Mesodermal cell (in vitro differentiated cells): ENCODE results near the gene DERL3.

ENCODE experiments used
- H3K27ac ChIP-seq: 2 replicates; pipeline ENCODE4 v1.7.0; 2013; ENCODE audit warnings: mild to moderate bottlenecking, low read depth, low read length, moderate library complexity; ENCODE audit not compliant: severe bottlenecking
- H3K36me3 ChIP-seq: 2 replicates; pipeline ENCODE4 v1.7.1; 2013; ENCODE audit warnings: mild to moderate bottlenecking, low read length, moderate library complexity; ENCODE audit not compliant: control insufficient read depth, insufficient read depth
- H3K4me1 ChIP-seq: one replicate; pipeline ENCODE4 v1.7.1; 2013; ENCODE audit warnings: mild to moderate bottlenecking, low read length; ENCODE audit not compliant: insufficient read depth, control insufficient read depth, poor library complexity, severe bottlenecking
- H3K4me3 ChIP-seq: 2 replicates; pipeline ENCODE4 v1.7.0; 2013; ENCODE audit warnings: low read length, control low read depth, mild to moderate bottlenecking; ENCODE audit not compliant: insufficient read depth, poor library complexity, severe bottlenecking; ENCODE audit errors: extremely low read depth
- H3K9me3 ChIP-seq: 2 replicates; pipeline ENCODE4 v1.7.1; 2013; ENCODE audit warnings: mild to moderate bottlenecking, low read length, moderate library complexity; ENCODE audit not compliant: control insufficient read depth
- WGBS, 2 experiments: methylation state at CpG; one replicate each; pipeline ENCODE4 v1.1.5; 2013; ENCODE audit warnings: missing lambda C conversion rate in 2 of 2; ENCODE audit not compliant: insufficient coverage in 2 of 2; 5-methylcytosine and 5-hydroxymethylcytosine counted together

The DERL3 gene

GRCh38 chr22:23828800-23829680, 9.8 kb downstream of the DERL3 start:
- Histone ChIP-seq H3K9me3 (no peaks in the 10 kb centered on the region), H3K36me3 (peaks cover 97% of the 10 kb centered on the region), H3K27ac (no peak overlapping the region), H3K4me3 (no peak overlapping the region), H3K4me1 (peaks cover 13% of the 10 kb centered on the region)
- 92 to 95% methylated on average over 7 to 8 of the region's 10 CpGs for WGBS, 2 experiments

- peak overlapping the region; percentile 81 for H3K27ac ChIP-seq
- H3K4me1 ChIP-seq, result peaks cover 25% of the 10 kb centered on the region
- H3K4me3 ChIP-seq, result no peak overlapping the region
- H3K36me3 ChIP-seq, result peaks cover 97% of the 10 kb centered on the region
- H3K9me3 ChIP-seq, result no peaks in the 10 kb centered on the region
- WGBS, 2 experiments, result 86 to 98% methylated on average over 6 to 10 of the region's 11 CpGs
Observed at GRCh38 chr22:23827351-23827995, 11.3 kb downstream of the DERL3 start.

GRCh38 chr22:23826510-23827350, 12.1 kb downstream of the DERL3 start:
- peaks cover 25% of the 10 kb centered on the region for H3K4me1 ChIP-seq
- H3K27ac ChIP-seq, result peak overlapping the region; percentile 81
- H3K9me3 ChIP-seq, result no peaks in the 10 kb centered on the region
- no peak overlapping the region for H3K4me3 ChIP-seq
- 95 to 99% methylated on average over 13 to 15 of the region's 15 CpGs for WGBS, 2 experiments
- H3K36me3 ChIP-seq, result peaks cover 97% of the 10 kb centered on the region

DNA sequence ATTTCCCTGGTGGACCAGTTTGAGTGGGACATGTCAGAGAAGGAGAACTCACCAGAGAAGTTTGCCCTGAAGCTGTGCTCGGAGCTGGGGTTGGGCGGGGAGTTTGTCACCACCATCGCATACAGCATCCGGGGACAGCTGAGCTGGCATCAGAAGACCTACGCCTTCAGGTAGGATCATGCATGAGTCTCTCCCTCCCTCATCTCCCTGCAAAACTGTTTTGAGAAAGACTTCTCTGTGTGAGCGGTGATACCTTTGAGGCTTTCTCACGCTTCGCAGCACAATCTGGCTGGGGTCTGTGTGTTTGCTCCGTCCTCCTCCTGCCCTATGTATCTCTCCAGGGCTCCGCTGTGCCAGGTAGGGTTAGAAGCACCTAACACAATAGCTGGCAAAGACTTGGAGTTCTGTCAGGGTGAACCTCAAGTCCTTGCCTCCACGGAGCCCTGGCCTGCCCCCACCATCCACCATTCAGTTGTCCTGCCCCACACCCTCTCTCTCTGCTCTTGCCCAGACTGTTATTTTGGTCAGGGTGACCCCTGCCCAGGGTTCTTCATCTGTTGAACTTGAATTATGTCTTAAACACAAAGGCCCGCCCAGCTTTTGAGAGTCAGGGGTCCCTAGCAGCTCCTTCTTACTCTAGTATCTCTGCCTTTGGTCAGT, 13.4 kb downstream of the DERL3 start:
- WGBS, 2 experiments, result 97 to 98% methylated on average over 11 of the region's 12 CpGs

DNA sequence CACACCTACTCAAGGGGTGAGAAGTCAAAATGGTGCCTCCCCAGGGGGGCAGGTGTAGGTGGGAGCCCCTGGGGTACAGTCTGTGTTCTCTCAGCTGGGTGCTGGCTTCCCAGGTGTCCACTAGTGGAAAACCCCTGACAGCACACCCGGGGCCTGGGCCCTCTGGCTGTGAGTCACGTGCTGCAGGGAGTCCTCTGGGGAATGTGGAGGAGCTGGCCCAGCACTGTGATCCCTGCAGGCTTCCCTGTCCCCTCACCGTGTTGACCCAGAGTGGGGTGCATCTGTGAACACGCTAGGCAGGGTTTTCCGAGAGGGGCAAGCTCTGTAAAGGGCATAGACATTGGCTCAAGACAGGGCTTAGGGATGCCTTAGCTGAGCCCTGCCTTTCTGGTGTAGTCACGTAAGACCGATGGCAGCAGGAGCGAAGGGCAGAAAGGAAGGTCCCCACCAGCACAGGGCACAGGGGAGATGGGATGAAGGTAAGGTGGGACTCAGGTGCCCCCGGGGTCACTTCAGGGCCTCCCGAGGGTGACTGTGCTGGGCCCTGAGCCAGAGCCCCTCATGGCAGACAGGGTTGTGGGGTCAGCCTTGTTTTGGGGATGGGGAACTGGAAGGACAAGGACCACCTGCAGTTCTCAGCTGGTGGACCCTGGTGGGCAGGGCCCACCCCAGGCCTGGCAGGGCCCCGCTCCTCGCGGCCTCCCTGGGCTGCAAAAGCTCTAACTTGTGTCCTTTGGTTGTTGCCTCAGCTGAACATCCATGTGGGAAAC, 14.1 kb downstream of the DERL3 start:
- H3K36me3 ChIP-seq, result peaks cover 95% of the 10 kb centered on the region
- 95 to 97% methylated on average over 7 to 13 of the region's 13 CpGs for WGBS, 2 experiments
- H3K4me1 ChIP-seq, result peaks cover 25% of the 10 kb centered on the region
- H3K4me3 ChIP-seq, result no peak overlapping the region
- H3K9me3 ChIP-seq, result no peaks in the 10 kb centered on the region
- H3K27ac ChIP-seq, result no peak overlapping the region

More for the DNA sequence above, 13.4 kb downstream of the DERL3 start:
- Histone ChIP-seq H3K9me3 (no peaks in the 10 kb centered on the region), H3K4me3 (no peak overlapping the region), H3K27ac (peak overlapping the region; percentile 81), H3K4me1 (peaks cover 25% of the 10 kb centered on the region), H3K36me3 (peaks cover 95% of the 10 kb centered on the region)

DNA sequence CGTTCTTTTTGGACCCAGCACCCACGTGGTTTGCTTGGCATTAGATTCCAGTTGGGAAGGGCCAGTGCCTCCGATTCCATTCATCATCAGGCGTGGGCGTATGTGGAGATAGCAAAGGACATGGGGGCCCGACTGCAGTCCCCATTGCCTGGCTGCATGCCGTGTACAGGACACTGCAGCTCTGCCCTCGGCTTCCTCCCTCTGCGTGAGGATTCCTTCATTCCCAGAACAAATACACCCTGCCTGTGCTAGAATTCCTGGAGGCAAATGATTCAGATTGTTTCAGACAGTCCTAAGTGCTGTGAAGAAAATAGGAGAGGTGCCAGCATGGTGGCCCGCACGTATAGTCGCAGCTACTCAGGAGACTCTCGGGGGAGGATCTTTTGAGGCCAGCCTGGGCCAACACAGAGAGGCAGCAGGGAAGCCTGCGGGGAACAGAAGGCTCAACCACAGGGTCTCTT, 15.4 kb downstream of the DERL3 start:
- Histone ChIP-seq H3K4me1 (peaks cover 25% of the 10 kb centered on the region), H3K9me3 (no peaks in the 10 kb centered on the region), H3K36me3 (peaks cover 95% of the 10 kb centered on the region), H3K27ac (no peak overlapping the region), H3K4me3 (no peak overlapping the region)
- WGBS, 2 experiments, result 97 to 100% methylated on average over 13 to 14 of the region's 14 CpGs

DNA sequence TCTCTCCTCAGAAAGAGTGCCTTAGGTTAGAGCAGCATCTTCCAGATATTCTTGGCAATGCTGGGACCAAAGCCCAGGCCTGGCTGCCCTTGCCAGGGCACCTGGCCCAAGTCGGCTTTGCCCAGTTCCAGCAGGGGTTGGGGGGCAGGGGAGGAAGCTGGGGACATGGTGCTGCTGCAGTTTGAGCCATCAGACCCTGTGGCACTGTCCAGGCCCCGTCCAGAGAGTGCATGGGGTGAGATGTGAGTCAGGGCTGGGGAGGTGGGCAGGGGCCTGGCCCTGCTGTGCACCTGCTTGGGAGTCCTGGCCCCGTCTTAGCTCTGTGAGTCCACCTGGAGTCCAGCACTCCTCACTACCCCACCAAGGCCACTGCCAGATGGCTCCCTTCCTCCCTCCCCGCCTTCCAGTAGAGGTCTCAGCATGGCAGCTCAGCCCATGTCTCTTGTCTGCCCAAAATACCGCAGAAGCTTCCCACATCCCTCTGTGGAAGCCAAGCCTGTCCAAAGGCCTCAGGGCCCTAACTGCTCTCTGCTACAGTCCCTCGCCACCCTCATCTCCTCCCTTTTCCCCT, 16.6 kb downstream of the DERL3 start:
- WGBS, 2 experiments, result 95 to 97% methylated on average over 4 to 5 of the region's 6 CpGs
- no peaks in the 10 kb centered on the region for H3K9me3 ChIP-seq
- no peak overlapping the region for H3K27ac ChIP-seq
- H3K36me3 ChIP-seq, result peaks cover 95% of the 10 kb centered on the region
- H3K4me1 ChIP-seq, result peaks cover 25% of the 10 kb centered on the region
- no peak overlapping the region for H3K4me3 ChIP-seq

- no peak overlapping the region for H3K27ac ChIP-seq
- no peak overlapping the region for H3K4me3 ChIP-seq
- 70 to 78% methylated on average over 4 of the region's 4 CpGs for WGBS, 2 experiments
- peaks cover 24% of the 10 kb centered on the region for H3K4me1 ChIP-seq
- H3K36me3 ChIP-seq, result peaks cover 95% of the 10 kb centered on the region
- H3K9me3 ChIP-seq, result no peaks in the 10 kb centered on the region
Observed at GRCh38 chr22:23820748-23821211, 18.0 kb downstream of the DERL3 start.

DNA sequence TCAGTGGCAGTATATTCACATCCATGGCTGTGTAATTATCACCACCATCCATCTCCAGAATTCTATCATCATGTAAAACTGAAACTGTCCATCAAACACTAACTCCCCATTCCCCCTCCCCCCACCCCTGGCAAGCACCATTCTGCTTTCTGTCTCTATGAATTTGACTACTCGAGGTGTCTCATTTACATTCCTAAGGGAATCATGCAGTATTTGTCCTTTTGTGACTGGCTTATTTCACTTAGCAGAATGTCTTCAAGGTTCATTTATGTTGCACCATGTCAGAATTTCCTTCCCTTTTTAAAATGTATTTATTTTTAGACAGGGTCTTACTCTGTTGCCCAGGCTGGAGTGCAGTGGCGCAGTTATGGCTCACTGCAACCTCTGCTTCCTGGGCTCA, 20.3 kb downstream of the DERL3 start:
- Histone ChIP-seq H3K4me1 (peaks cover 22% of the 10 kb centered on the region), H3K27ac (no peak overlapping the region), H3K36me3 (peaks cover 91% of the 10 kb centered on the region), H3K4me3 (no peak overlapping the region), H3K9me3 (no peaks in the 10 kb centered on the region)
- WGBS, 2 experiments, result 88 to 100% methylated on average over 2 of the region's 2 CpGs
